Astrocyte (in vitro differentiated cells and primary cell): ENCODE measurements around the gene EIF3F. TPM values are rescaled to one million over a fixed set of nuclear protein-coding genes. Genes with fewer than 3 reads are reported as not detected.

Experiments
- DNase-seq: peaks from one replicate; pipeline ENCODE4 v3.0.0-alpha.2; 2010; ENCODE audit warnings: low read depth
- FAIRE-seq: peaks from 2 replicates; lab custom pipeline; 2011; peaks lifted over from hg19 to GRCh38; lab: Jason Lieb, UNC
- H2AFZ ChIP-seq: 2 replicates; pipeline ENCODE4 v1.6.0; 2012; ENCODE audit warnings: low read depth, low read length, inconsistent platforms
- H3K27ac ChIP-seq: 2 replicates; pipeline ENCODE4 v1.5.1; 2011; ENCODE audit warnings: low read depth, low read length, inconsistent platforms
- H3K27me3 ChIP-seq: 2 replicates; pipeline ENCODE4 v1.6.0; 2011; ENCODE audit warnings: low read length, inconsistent platforms; ENCODE audit not compliant: insufficient read depth
- H3K36me3 ChIP-seq: 2 replicates; pipeline ENCODE4 v1.5.1; 2011; ENCODE audit warnings: low read length, inconsistent platforms; ENCODE audit not compliant: insufficient read depth
- H3K4me1 ChIP-seq: 2 replicates; pipeline ENCODE4 v1.5.1; 2011; ENCODE audit warnings: low read length, inconsistent platforms; ENCODE audit not compliant: insufficient read depth
- H3K4me2 ChIP-seq: 2 replicates; pipeline ENCODE4 v1.6.0; 2012; ENCODE audit warnings: low read length, inconsistent platforms
- H3K4me3 ChIP-seq: 2 replicates; pipeline ENCODE4 v1.5.1; 2011; ENCODE audit warnings: low read depth, mild to moderate bottlenecking, low read length, inconsistent platforms; ENCODE audit not compliant: insufficient read depth
- H3K79me2 ChIP-seq: 2 replicates; pipeline ENCODE4 v1.6.0; 2012; ENCODE audit warnings: mild to moderate bottlenecking, low read length, inconsistent platforms; ENCODE audit not compliant: insufficient read depth
- H3K9ac ChIP-seq: 2 replicates; pipeline ENCODE4 v1.6.0; 2012; ENCODE audit warnings: mild to moderate bottlenecking, low read length, inconsistent platforms
- H3K9me3 ChIP-seq: 2 replicates; pipeline ENCODE4 v1.5.1; 2012; ENCODE audit warnings: low read depth, mild to moderate bottlenecking, low read length, inconsistent platforms; ENCODE audit not compliant: insufficient read depth
- H4K20me1 ChIP-seq: 2 replicates; pipeline ENCODE4 v1.6.0; 2012; ENCODE audit warnings: low read length, inconsistent platforms; ENCODE audit not compliant: insufficient read depth
- H3K27ac Mint-ChIP-seq: one replicate; pipeline ENCODE4 v1.8.0; 2021; ENCODE audit warnings: mild to moderate bottlenecking, mixed read lengths; ENCODE audit not compliant: unreplicated experiment
- H3K27me3 Mint-ChIP-seq: one replicate; pipeline ENCODE4 v1.8.0; 2021; ENCODE audit warnings: low read depth, mixed read lengths; ENCODE audit not compliant: unreplicated experiment
- H3K36me3 Mint-ChIP-seq: one replicate; pipeline ENCODE4 v1.8.0; 2021; ENCODE audit warnings: low read depth, mixed read lengths; ENCODE audit not compliant: unreplicated experiment
- H3K4me1 Mint-ChIP-seq: one replicate; pipeline ENCODE4 v1.8.0; 2021; ENCODE audit warnings: low read depth, mixed read lengths; ENCODE audit not compliant: unreplicated experiment
- H3K4me3 Mint-ChIP-seq: one replicate; pipeline ENCODE4 v1.8.0; 2021; ENCODE audit warnings: mild to moderate bottlenecking, moderate library complexity, mixed read lengths; ENCODE audit not compliant: unreplicated experiment
- H3K9me3 Mint-ChIP-seq: one replicate; pipeline ENCODE4 v1.8.0; 2021; ENCODE audit warnings: mild to moderate bottlenecking, mixed read lengths; ENCODE audit not compliant: unreplicated experiment
- EZH2 ChIP-seq: IDR thresholded peaks from 2 replicates; pipeline ENCODE4 v1.6.1; 2012; ENCODE audit warnings: mild to moderate bottlenecking, low read length, inconsistent platforms; ENCODE audit not compliant: insufficient read depth
- total RNA-seq: library from RNA; stranded (reverse); gene quantifications from 2 replicates; pipeline ENCODE4 v1.2.1, GENCODE V29; 2021
- TF ChIP-seq, protein P1 (sequence below): IDR thresholded peaks from 2 replicates; pipeline ENCODE4 v1.5.1; 2011; ENCODE audit warnings: low read depth, mild to moderate bottlenecking, inconsistent platforms, low read length, moderate library complexity; ENCODE audit not compliant: insufficient read depth

EIF3F gene
- total RNA-seq, 1 donor from 2014 or later, result 260 TPM

DNA sequence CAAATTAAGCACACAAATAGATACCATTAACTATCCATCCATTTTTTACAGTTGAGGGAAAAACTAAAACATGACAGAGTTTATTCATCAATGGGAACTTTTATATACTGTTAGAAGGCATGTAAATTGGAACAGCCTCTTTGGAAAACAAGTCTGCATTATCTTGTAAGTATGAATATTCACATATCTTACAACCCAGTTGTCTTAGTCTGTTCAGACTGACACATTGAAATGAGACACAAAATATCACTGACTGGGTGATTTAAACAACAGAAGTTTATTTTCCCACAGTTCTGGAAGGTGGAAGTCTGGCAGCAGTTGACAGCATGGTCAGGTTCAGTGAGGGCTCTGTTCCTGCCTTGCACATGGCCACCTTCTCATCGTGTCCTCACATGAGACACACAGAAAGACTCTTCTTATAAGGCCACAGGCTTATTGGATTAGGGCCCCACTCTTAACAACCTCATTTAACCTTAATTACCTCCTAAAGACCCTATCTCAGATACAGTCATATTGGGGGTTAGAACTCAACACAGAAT is 5.4 kb upstream of the EIF3F start:
- no peaks in the 10 kb centered on the region for H3K36me3 Mint-ChIP-seq
- H3K4me3 Mint-ChIP-seq, result no peak overlapping the region
- no peaks in the 10 kb centered on the region for H3K9me3 ChIP-seq
- H3K27ac Mint-ChIP-seq, result no peak overlapping the region
- H3K4me1 Mint-ChIP-seq, result peaks cover 8% of the 10 kb centered on the region
- no peaks in the 10 kb centered on the region for H3K27me3 ChIP-seq
- DNase-seq (no peak), FAIRE-seq (no peak)
- H3K27me3 Mint-ChIP-seq, result no peaks in the 10 kb centered on the region
- H3K4me2 ChIP-seq, result no peak overlapping the region
- no peaks in the 10 kb centered on the region for H3K79me2 ChIP-seq
- no peak overlapping the region for H3K9ac ChIP-seq
- H4K20me1 ChIP-seq, result no peaks in the 10 kb centered on the region
- H3K36me3 ChIP-seq, result no peaks in the 10 kb centered on the region
- no peak overlapping the region for H3K27ac ChIP-seq
- H2AFZ ChIP-seq, result no peak overlapping the region
- TF ChIP-seq, protein P1, sequence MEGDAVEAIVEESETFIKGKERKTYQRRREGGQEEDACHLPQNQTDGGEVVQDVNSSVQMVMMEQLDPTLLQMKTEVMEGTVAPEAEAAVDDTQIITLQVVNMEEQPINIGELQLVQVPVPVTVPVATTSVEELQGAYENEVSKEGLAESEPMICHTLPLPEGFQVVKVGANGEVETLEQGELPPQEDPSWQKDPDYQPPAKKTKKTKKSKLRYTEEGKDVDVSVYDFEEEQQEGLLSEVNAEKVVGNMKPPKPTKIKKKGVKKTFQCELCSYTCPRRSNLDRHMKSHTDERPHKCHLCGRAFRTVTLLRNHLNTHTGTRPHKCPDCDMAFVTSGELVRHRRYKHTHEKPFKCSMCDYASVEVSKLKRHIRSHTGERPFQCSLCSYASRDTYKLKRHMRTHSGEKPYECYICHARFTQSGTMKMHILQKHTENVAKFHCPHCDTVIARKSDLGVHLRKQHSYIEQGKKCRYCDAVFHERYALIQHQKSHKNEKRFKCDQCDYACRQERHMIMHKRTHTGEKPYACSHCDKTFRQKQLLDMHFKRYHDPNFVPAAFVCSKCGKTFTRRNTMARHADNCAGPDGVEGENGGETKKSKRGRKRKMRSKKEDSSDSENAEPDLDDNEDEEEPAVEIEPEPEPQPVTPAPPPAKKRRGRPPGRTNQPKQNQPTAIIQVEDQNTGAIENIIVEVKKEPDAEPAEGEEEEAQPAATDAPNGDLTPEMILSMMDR, result no peak
- TF ChIP-seq EZH2, result no peak
- no peak overlapping the region for H3K4me3 ChIP-seq
- H3K4me1 ChIP-seq, result peaks cover 13% of the 10 kb centered on the region
- H3K9me3 Mint-ChIP-seq, result peaks cover 2% of the 10 kb centered on the region

DNA sequence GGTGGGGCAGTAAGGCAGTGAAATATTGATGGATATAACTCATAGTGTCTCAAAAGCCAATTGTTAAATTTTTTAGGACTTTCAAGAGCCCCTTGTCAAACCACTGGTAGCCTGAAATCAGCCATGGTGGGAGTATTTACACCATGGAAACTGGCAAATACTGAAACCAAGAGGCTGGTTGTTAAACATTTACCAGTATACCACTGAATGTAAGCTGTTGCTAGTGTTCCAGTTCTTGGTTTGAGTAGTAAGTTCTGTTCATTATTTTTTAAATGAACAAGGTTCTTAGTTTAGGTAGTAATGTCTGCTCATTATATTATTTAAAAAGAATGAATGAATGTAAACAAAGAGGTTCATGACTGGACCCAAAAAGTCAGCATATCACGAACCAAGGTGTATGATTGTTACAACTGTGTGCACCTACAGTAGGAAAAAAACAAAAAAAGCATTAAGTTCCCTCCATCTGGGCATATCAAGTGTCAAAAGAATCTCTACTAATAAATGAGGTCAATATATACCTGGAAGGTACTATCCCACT is 4.5 kb upstream of the EIF3F start:
- H3K4me1 ChIP-seq, result peaks cover 7% of the 10 kb centered on the region
- no peaks in the 10 kb centered on the region for H3K9me3 ChIP-seq
- Mint-ChIP-seq H3K27ac (no peak overlapping the region), H3K36me3 (no peaks in the 10 kb centered on the region), H3K4me3 (no peak overlapping the region), H3K9me3 (peaks cover 2% of the 10 kb centered on the region), H3K4me1 (peaks cover 8% of the 10 kb centered on the region), H3K27me3 (no peaks in the 10 kb centered on the region)
- H3K4me3 ChIP-seq, result no peak overlapping the region
- no peak overlapping the region for H2AFZ ChIP-seq
- FAIRE-seq (no peak), DNase-seq (no peak)
- peaks cover 1% of the 10 kb centered on the region for H4K20me1 ChIP-seq
- H3K9ac ChIP-seq, result no peak overlapping the region
- H3K27me3 ChIP-seq, result no peaks in the 10 kb centered on the region
- H3K79me2 ChIP-seq, result peaks cover 6% of the 10 kb centered on the region
- H3K36me3 ChIP-seq, result no peaks in the 10 kb centered on the region
- TF ChIP-seq, protein P1, result no peak
- no peak for TF ChIP-seq EZH2
- no peak overlapping the region for H3K27ac ChIP-seq
- H3K4me2 ChIP-seq, result no peak overlapping the region
